ENCODE results near the gene ZMYM4. TPM values are rescaled to one million over a fixed set of nuclear protein-coding genes. Genes with fewer than 3 reads are reported as not detected.

ZMYM4 gene
- total and polyA plus RNA-seq, 10 of the 15 experiments (the other 5 are each of a cell fraction or from before 2014, with no cell fraction given) = 8.0 to 37.0 (median 28.1) TPM

GRCh38 chr1:35222322-35223083 lies 46.0 kb upstream of the ZMYM4 start:
- H3K79me2 ChIP-seq (ENCODE audit: control insufficient read depth, insufficient read depth, low read length) = no peaks in the 10 kb centered on the region
- in situ Hi-C loops (cut with MboI) (no loop called here), intact Hi-C loops (cut with micrococcal nuclease; ENCODE audit: unreplicated experiment) (no loop called here)
- no peaks in the 10 kb centered on the region for H3K36me3 ChIP-seq (ENCODE audit: control insufficient read depth in 2 of 2, insufficient read depth in 2 of 2, low read length in 1 of 2)
- SMC1A ChIA-PET (ENCODE audit: uncharacterized antibody, unreplicated experiment) = interaction anchor here (0.6 to 1.5 kb wide), 2 partner anchors 46 to 188 kb away, joined by 3 read pairs; partner anchors contain the start of gene ZMYM4
- POLR2A ChIA-PET = interaction anchor here (0.8 kb wide), 1 partner anchor 34 kb away, joined by 3 read pairs; no protein-coding TSS in a partner anchor
- no peak for ATAC-seq
- RAD21 ChIA-PET (ENCODE audit: unreplicated experiment) = interaction anchor here (1.0 kb wide), 1 partner anchor 228 kb away, joined by 3 read pairs; no protein-coding TSS in a partner anchor
- no peaks in the 10 kb centered on the region for H3K9me3 ChIP-seq (replicated peaks; ENCODE audit: control insufficient read depth, insufficient read depth, low read length)
- H3K27ac ChIP-seq (ENCODE audit: control insufficient read depth, insufficient read depth) = no peak overlapping the region
- H4K20me1 ChIP-seq (ENCODE audit: control insufficient read depth, insufficient read depth) = no peaks in the 10 kb centered on the region
- BruUV-seq (replicated peaks) = no TSS peak
- H3K27me3 ChIP-seq (replicated peaks in 1 of 2; ENCODE audit: control insufficient read depth in 2 of 2, insufficient read depth in 2 of 2, low read length in 1 of 2) = no peaks in the 10 kb centered on the region
- TF ChIP-seq SMC3 (IDR thresholded peaks at IDR 0.05; ENCODE audit: borderline replicate concordance, low read length) (no peak), EP300 (IDR thresholded peaks at IDR 0.05; ENCODE audit: borderline replicate concordance in 1 of 2, control insufficient read depth in 1 of 2, low read depth in 2 of 2, low read length in 2 of 2) (no peak), HDAC2 (IDR thresholded peaks at IDR 0.05) (no peak), BRCA1 (IDR thresholded peaks at IDR 0.05; ENCODE audit: low read depth, low read length) (no peak), WRNIP1 (IDR thresholded peaks at IDR 0.05; ENCODE audit: borderline replicate concordance, low read depth, low read length) (no peak), MYC (IDR thresholded peaks at IDR 0.05; ENCODE audit: insufficient read depth, insufficient read length, insufficient replicate concordance, low read length, severe bottlenecking) (no peak), HDGF (IDR thresholded peaks at IDR 0.05) (no peak), NBN (IDR thresholded peaks at IDR 0.05) (no peak), IKZF2 (IDR thresholded peaks at IDR 0.05) (no peak), RELB (IDR thresholded peaks at IDR 0.05; ENCODE audit: low read depth) (no peak), SREBF1 (IDR thresholded peaks at IDR 0.05; ENCODE audit: low read length) (no peak), PBX3 (IDR thresholded peaks at IDR 0.05; ENCODE audit: insufficient replicate concordance, low read depth, low read length) (no peak), HSF1 (IDR thresholded peaks at IDR 0.05; ENCODE audit: low read depth, low read length) (no peak), POLR2AphosphoS5 (IDR thresholded peaks at IDR 0.05; ENCODE audit: low read length) (no peak), KDM1A (IDR thresholded peaks at IDR 0.05; ENCODE audit: borderline replicate concordance) (no peak), PML (IDR thresholded peaks at IDR 0.05; ENCODE audit: low read length) (no peak), PAX8 (IDR thresholded peaks at IDR 0.05) (no peak), E2F4 (IDR thresholded peaks at IDR 0.05; ENCODE audit: low read depth, low read length) (no peak)
- no peak overlapping the region; the same call in 1 of the 2 replicates for H2AFZ ChIP-seq (ENCODE audit: control insufficient read depth, low read depth, low read length)
- H3K4me2 ChIP-seq (ENCODE audit: control insufficient read depth, insufficient read depth) = no peak overlapping the region
- no peak for DNase-seq (ENCODE audit: low read depth, low spot score)
- no peak overlapping the region for H3K4me3 ChIP-seq
- no peaks in the 10 kb centered on the region for H3K4me1 ChIP-seq (ENCODE audit: control insufficient read depth, insufficient read depth, low read length)
- FAIRE-seq = no peak
- H3K9ac ChIP-seq (ENCODE audit: control insufficient read depth, insufficient read depth, low read length) = no peak overlapping the region
- 53% methylated on average over 6 of the region's 6 CpGs for WGBS (ENCODE audit: insufficient coverage, insufficient replicate concordance, low lambda C conversion rate, missing lambda C conversion rate)
- CTCF ChIA-PET = interaction anchor here (0.6 to 1.9 kb wide), 7 partner anchors 20 to 493 kb away, joined by 3 to 6 read pairs (median 4); no protein-coding TSS in a partner anchor

Data from GM12878 (cell line).